Nephron progenitor cell (in vitro differentiated cells): ENCODE data around the gene SKIC8.

Source experiments
- DNase-seq: peaks from one replicate; pipeline ENCODE4 v3.0.0; 2021
- H3K27ac Mint-ChIP-seq: 2 replicates; pipeline ENCODE4 v1.8.0; 2021; ENCODE audit warnings: mild to moderate bottlenecking, moderate library complexity, mixed read lengths
- H3K27me3 Mint-ChIP-seq: 2 replicates; pipeline ENCODE4 v1.8.0; 2021; ENCODE audit warnings: mild to moderate bottlenecking, low read depth, mixed read lengths; ENCODE audit not compliant: poor library complexity
- H3K36me3 Mint-ChIP-seq: 2 replicates; pipeline ENCODE4 v1.8.0; 2021; ENCODE audit warnings: low read depth, mixed read lengths
- H3K4me1 Mint-ChIP-seq: 2 replicates; pipeline ENCODE4 v1.8.0; 2021; ENCODE audit warnings: mixed read lengths
- H3K4me3 Mint-ChIP-seq: 2 replicates; pipeline ENCODE4 v1.8.0; 2021; ENCODE audit warnings: mild to moderate bottlenecking, moderate library complexity, mixed read lengths
- H3K9me3 Mint-ChIP-seq: 2 replicates; pipeline ENCODE4 v1.8.0; 2021; ENCODE audit warnings: mild to moderate bottlenecking, moderate library complexity, mixed read lengths
- CTCF ChIP-seq: fragments of 200-600 bp; sonication (generic); IDR thresholded peaks from 2 replicates; pipeline ENCODE4 v1.5.0; 2021; ENCODE audit warnings: antibody characterized with exemption

The SKIC8 gene

GRCh38 chr15:78265752-78266224, 33.6 kb downstream of the SKIC8 start:
- no peak overlapping the region for H3K27ac Mint-ChIP-seq
- H3K27me3 Mint-ChIP-seq: peaks cover 37% of the 10 kb centered on the region
- H3K9me3 Mint-ChIP-seq: no peaks in the 10 kb centered on the region
- H3K36me3 Mint-ChIP-seq: no peaks in the 10 kb centered on the region
- no peak for TF ChIP-seq CTCF
- DNase-seq: no peak
- H3K4me3 Mint-ChIP-seq: no peak overlapping the region
- no peaks in the 10 kb centered on the region for H3K4me1 Mint-ChIP-seq

- Mint-ChIP-seq H3K36me3 (no peaks in the 10 kb centered on the region), H3K27me3 (peaks cover 37% of the 10 kb centered on the region), H3K9me3 (no peaks in the 10 kb centered on the region), H3K4me1 (peaks cover 5% of the 10 kb centered on the region), H3K4me3 (no peak overlapping the region), H3K27ac (no peak overlapping the region)
- no peak for DNase-seq
- no peak for TF ChIP-seq CTCF
These were observed 34.3 kb downstream of the SKIC8 start for GRCh38 chr15:78265137-78265460.

GRCh38 chr15:78264304-78265136, 34.9 kb downstream of the SKIC8 start, which contains the start of gene DNAJA4:
DNAJA4 (plus strand) TSS chr15:78264562; CDS start chr15:78264764, 202 bp downstream.
- Mint-ChIP-seq H3K4me1 (peaks cover 10% of the 10 kb centered on the region), H3K27me3 (peaks cover 34% of the 10 kb centered on the region), H3K36me3 (no peaks in the 10 kb centered on the region), H3K4me3 (no peak within 1 kb of the TSS), H3K9me3 (no peaks in the 10 kb centered on the region), H3K27ac (no peak within 1 kb of the TSS)
- no peak for TF ChIP-seq CTCF
- DNase-seq: no peak

GRCh38 chr15:78263907-78264303, 35.5 kb downstream of the SKIC8 start:
- no peak for DNase-seq
- no peaks in the 10 kb centered on the region for H3K36me3 Mint-ChIP-seq
- H3K27ac Mint-ChIP-seq: no peak overlapping the region
- H3K4me3 Mint-ChIP-seq: no peak overlapping the region
- peaks cover 10% of the 10 kb centered on the region for H3K4me1 Mint-ChIP-seq
- no peaks in the 10 kb centered on the region for H3K9me3 Mint-ChIP-seq
- TF ChIP-seq CTCF: no peak
- H3K27me3 Mint-ChIP-seq: peaks cover 30% of the 10 kb centered on the region

GRCh38 chr15:78263351-78263781, 36.0 kb downstream of the SKIC8 start:
- Mint-ChIP-seq H3K4me1 (peaks cover 10% of the 10 kb centered on the region), H3K27ac (no peak overlapping the region), H3K27me3 (peaks cover 25% of the 10 kb centered on the region), H3K9me3 (no peaks in the 10 kb centered on the region), H3K4me3 (no peak overlapping the region), H3K36me3 (no peaks in the 10 kb centered on the region)
- TF ChIP-seq CTCF: no peak
- no peak for DNase-seq

GRCh38 chr15:78261062-78261461, 38.3 kb downstream of the SKIC8 start:
- Mint-ChIP-seq H3K9me3 (no peaks in the 10 kb centered on the region), H3K4me3 (no peak overlapping the region), H3K36me3 (no peaks in the 10 kb centered on the region), H3K27me3 (peaks cover 23% of the 10 kb centered on the region), H3K4me1 (peaks cover 10% of the 10 kb centered on the region), H3K27ac (no peak overlapping the region)
- TF ChIP-seq CTCF: no peak
- DNase-seq: no peak
